SH-SY5Y (cell line): ENCODE measurements around the gene CSF1R.

Source experiments
- GATA2 ChIP-seq: IDR thresholded peaks from 2 replicates; pipeline ENCODE4 v1.6.1; 2011; ENCODE audit warnings: mild to moderate bottlenecking, low read depth, low read length
- GATA3 ChIP-seq: IDR thresholded peaks from 2 replicates; pipeline ENCODE4 v1.6.1; 2011; ENCODE audit warnings: low read depth, mild to moderate bottlenecking, low read length, moderate library complexity

DNA sequence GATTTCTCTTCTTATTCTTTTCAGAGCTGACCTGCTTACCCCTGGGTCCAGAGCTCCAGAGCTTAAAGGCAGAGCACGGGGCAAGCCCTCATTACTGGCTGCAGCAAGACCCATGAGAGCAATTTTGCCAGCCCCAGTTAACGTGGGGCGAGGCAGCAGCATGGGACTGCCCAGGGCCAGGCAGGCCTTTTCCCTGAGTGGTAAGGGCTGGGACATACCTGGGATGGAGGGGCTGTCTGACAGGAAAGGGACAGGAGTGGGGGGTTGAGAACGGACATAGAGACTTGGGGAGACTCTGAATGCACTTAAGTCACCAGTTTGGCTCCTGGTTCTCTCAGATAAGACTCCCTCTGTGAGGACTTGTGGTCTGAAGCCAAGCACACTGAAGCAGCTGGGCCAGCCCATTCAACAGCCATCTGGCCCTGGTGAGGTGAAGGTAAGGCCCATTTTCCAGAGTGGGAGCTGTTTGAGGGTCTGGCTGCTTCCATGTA lies 59.6 kb downstream of the CSF1R start:
- TF ChIP-seq GATA3 (no peak), GATA2 (no peak)
